HTR-8/SVneo (cell line): Measurements from ENCODE around the gene CORO1A.

ENCODE experiments used
- DNase-seq: peaks from one replicate; pipeline ENCODE4 v3.0.0; 2011; ENCODE audit warnings: low spot score, mixed read lengths; ENCODE audit not compliant: insufficient read length
- FAIRE-seq: peaks from 2 replicates; lab custom pipeline; 2011; peaks lifted over from hg19 to GRCh38; lab: Jason Lieb, UNC

The CORO1A gene

GRCh38 chr16:30183233-30184095 is at the start of gene CORO1A:
TSS of gene CORO1A (plus strand) at chr16:30183602. CDS start at chr16:30185210, 1,608 bp downstream.
- FAIRE-seq, result no peak
- DNase-seq, result peak; percentile 80

- no peak for FAIRE-seq
- DNase-seq, result no peak
These were observed 46.3 kb upstream of the CORO1A start for GRCh38 chr16:30136971-30137605.

DNA sequence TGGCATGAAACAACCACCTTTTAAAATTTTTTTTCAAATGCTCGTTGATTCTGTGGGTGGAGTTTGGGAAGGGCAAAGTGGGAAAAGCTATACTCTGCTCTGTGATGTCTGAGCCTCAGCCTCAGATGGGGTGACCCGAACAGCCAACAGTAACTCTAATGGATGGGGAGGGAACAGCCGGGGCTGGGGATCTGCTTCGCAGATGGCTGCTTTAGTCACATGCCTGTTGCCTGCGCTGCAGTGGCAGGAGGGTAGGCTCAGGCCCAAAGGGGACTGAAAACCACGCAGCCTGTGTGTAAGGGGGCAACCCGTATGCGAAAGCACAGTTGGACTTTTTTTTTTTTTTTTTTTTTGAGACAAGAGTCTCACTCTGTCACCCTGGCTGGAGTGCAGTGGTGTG is 45.5 kb upstream of the CORO1A start:
- DNase-seq, result no peak
- FAIRE-seq, result no peak

DNA sequence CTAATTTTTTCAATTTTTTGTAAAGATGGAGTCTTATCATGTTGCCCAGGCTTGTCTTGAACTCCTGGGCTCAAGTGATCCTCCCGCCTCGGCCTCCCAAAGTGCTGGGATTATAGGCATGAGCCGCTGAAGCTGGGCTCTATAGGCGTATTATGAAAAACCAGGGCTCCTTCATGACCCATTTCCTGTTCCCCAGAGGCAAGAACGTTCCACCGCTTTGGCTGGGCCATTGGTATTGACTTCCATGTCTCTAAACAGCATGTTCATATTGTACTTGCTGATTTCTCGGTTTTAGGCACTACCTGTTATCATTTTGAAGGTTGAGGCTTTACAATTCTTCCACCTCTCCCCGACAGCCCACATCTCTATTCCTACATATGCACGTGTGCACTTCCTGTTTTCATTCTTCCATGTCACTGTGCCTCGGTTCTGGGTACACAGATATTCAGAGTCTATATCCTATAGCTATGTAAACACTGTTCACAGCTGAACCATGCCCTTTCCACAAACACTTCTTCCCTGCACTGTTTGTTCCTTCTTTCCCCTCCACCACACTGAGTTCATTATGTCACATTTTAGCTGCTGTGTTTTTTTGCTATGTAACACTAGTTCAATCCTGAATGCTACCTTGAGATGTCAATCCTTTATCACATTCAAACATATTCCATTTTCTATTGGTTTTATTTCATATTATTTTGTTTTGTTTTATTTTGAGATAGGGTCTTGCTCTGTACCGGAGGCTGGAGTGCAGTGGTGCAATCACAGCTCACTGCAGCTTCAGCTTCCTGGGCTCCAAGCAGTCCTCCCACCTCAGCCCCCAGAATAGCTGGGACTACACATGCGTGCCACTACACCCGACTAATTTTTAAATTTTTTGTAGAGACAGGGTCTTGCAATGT is 43.6 kb upstream of the CORO1A start:
- DNase-seq, result no peak
- FAIRE-seq, result no peak

DNA sequence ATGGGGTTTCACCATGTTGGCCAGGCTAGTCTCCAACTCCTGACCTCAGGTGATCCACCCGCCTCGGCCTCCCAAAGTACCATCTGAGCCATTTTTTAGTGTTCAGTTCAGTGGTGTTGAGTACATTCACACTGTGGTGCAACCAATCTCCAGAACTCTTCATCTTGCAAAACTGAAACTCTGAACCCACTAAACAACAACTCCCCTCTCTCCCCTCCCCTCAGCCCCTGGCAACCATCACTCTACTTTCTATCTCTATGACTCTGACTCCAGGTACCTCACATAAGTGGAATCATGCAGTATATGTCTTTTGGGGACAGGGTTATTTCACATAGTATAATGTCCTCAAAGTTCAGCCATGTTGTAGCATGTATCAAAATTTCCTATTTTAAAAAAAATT is 41.7 kb upstream of the CORO1A start:
- FAIRE-seq, result no peak
- DNase-seq, result no peak

- DNase-seq (no peak), FAIRE-seq (no peak)
These were observed 40.6 kb upstream of the CORO1A start for GRCh38 chr16:30142672-30143346.

DNA sequence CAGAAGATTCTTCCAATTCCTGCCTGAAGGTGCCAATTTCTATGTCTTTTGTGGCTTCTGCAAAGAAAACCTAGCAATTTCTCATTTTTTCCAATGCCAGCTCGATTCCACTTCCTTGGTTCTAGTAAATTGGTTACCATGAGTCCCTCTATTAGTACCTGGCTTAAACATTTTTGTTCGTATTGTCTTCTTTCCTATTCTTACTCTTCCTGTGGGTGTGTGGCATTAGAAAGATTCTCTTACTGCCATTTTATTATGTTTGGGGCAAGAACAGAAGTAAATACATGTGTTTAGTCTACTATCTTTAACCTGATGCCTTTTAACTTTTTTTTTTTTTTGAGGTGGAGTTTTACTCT is 40.1 kb upstream of the CORO1A start:
- FAIRE-seq, result no peak
- no peak for DNase-seq

- FAIRE-seq (no peak), DNase-seq (no peak)
These were observed 39.4 kb upstream of the CORO1A start for GRCh38 chr16:30144017-30144416.

- DNase-seq (no peak), FAIRE-seq (no peak)
These were observed 38.5 kb upstream of the CORO1A start for GRCh38 chr16:30144917-30145316.

GRCh38 chr16:30145657-30146056 is 37.7 kb upstream of the CORO1A start:
- FAIRE-seq, result no peak
- no peak for DNase-seq

GRCh38 chr16:30147843-30148510 is 35.4 kb upstream of the CORO1A start:
- DNase-seq (no peak), FAIRE-seq (no peak)

DNA sequence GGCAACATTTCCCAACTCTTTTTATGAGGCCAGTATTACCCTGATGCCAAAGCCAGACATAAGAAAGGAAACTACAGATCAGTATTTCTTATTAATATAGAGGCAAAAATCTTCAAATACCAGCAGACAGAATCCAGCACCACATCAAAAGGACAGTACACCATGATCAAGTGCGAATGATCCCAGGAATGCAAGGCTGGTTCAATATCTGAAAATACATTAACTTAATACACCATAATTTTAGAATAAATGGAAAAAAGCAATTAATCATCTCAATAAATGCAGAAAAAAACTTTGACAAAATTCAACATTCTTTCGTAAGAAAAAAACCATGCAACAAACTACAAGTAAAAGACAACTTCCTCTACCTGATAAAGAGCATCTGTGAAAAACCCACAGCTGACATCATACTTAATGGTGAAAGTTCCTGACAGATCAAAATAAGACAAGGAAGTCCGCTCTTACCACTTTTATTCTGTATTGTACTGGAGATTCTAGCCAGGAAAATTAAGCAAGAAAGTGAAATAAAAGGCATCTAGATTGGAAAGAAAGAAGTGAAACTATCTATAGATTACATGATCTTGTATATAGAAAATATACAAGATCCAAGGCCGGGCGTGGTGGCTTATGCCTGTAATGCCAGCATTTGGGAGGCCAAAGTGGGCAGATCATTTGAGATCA is 34.0 kb upstream of the CORO1A start:
- FAIRE-seq, result no peak

GRCh38 chr16:30151091-30151490 is 32.3 kb upstream of the CORO1A start:
- FAIRE-seq (no peak), DNase-seq (no peak)

More for the DNA sequence above, 34.0 kb upstream of the CORO1A start:
- DNase-seq, result no peak

GRCh38 chr16:30152517-30152916 is 30.9 kb upstream of the CORO1A start:
- DNase-seq (no peak), FAIRE-seq (no peak)

- no peak for FAIRE-seq
These were observed 28.2 kb upstream of the CORO1A start for GRCh38 chr16:30155188-30155587.

GRCh38 chr16:30157214-30157613 is 26.2 kb upstream of the CORO1A start:
- FAIRE-seq, result no peak
- no peak for DNase-seq

More at GRCh38 chr16:30155188-30155587, 28.2 kb upstream of the CORO1A start:
- no peak for DNase-seq

DNA sequence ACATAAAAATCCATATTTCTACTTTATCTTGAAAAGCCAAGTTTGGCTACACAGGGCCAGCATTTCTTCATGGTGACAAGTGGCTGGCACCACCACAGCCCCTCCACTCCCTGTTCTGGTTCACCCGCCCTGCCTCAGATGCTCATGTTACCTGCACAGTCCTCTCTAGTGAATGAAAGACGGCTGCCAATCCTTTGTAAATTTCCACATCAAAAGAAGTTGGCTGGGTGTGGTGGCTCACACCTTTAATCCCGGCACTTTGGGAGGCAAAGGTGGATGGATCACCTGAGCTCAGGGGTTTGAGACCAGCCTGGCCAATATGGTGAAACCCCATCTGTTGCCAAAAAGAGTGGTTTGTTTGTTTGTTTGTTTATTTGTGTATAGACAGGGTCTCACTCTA is 19.9 kb upstream of the CORO1A start:
- DNase-seq (no peak), FAIRE-seq (no peak)

DNA sequence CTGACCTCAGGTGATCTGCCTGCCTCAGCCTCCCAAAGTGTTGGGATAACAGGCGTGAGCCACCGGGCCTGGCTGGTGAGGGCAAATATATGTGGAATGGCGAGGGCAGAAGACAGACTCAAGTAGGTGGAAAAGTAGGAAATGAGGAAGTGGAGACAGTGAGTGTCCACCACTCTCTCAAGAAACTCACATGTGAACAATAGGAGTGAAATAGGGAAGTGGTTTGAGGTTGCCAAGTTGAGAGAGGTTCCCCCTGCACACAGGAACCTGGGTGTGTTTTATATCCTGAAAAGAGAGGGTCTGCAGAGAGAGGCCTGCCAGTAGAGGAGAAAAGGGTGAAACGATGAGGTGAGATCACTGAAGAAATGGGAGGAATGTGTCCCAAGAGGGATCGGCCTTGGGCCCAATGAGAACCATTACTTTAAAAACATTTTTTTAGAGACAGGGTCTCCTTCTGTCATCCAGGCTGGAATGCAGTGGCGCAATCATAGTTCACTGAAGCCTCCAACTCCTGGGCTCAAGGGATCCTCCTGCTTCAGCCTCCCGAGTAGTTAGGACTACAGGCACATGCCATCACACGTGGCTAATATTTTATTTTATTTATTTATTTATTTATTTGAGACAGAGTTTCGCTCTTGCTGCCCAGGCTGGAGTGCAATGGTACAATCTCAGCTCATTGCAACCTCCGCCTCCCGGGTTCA is 17.1 kb upstream of the CORO1A start:
- FAIRE-seq (no peak), DNase-seq (no peak)
